HEK293T (cell line): ENCODE results near the gene NDP.

Experiments
- CTCF ChIA-PET: fragments of 350-600 bp; formaldehyde crosslinking; extraction: SDS; loops from one replicate; lab custom pipeline; 2021; ENCODE audit warnings: antibody characterized with exemption, inconsistent platforms; lab: Yijun Ruan, JAX
- POLR2A ChIA-PET: fragments of 350-600 bp; formaldehyde crosslinking; extraction: SDS; loops from one replicate; lab custom pipeline; 2020; ENCODE audit warnings: antibody characterized with exemption, inconsistent platforms; lab: Yijun Ruan, JAX
- DNase-seq: peaks from one replicate; pipeline ENCODE4 v3.0.0; 2012; ENCODE audit warnings: mixed read lengths; ENCODE audit errors: extremely low spot score
- ARNT ChIP-seq: fragments of 450-650 bp; IDR thresholded peaks from 2 replicates; pipeline ENCODE4 v1.6.1; 2017; ENCODE audit warnings: mild to moderate bottlenecking
- BHLHE40 ChIP-seq: fragments of 450-650 bp; IDR thresholded peaks from 2 replicates; pipeline ENCODE4 v1.6.1; 2016; ENCODE audit warnings: mild to moderate bottlenecking, moderate library complexity, borderline replicate concordance
- CTBP1 ChIP-seq: fragments of 450-650 bp; IDR thresholded peaks from 2 replicates; pipeline ENCODE4 v1.6.1; 2016; ENCODE audit warnings: borderline replicate concordance
- ELF4 ChIP-seq: fragments of 450-650 bp; IDR thresholded peaks from 2 replicates; pipeline ENCODE4 v1.6.1; 2017; ENCODE audit warnings: antibody characterized with exemption
- FOXA1 ChIP-seq: fragments of 450-650 bp; IDR thresholded peaks from 2 replicates; pipeline ENCODE4 v1.6.1; 2016; ENCODE audit warnings: mild to moderate bottlenecking
- FOXK2 ChIP-seq: fragments of 450-650 bp; IDR thresholded peaks from 2 replicates; pipeline ENCODE4 v1.6.1; 2016; ENCODE audit warnings: mild to moderate bottlenecking
- FOXM1 ChIP-seq: fragments of 450-650 bp; IDR thresholded peaks from 2 replicates; pipeline ENCODE4 v1.6.1; 2017; ENCODE audit warnings: mild to moderate bottlenecking, borderline replicate concordance
- HDGF ChIP-seq: fragments of 450-650 bp; IDR thresholded peaks from 2 replicates; pipeline ENCODE4 v1.6.1; 2017; ENCODE audit warnings: antibody characterized with exemption, borderline replicate concordance
- L3MBTL2 ChIP-seq: fragments of 450-650 bp; conservative IDR thresholded peaks from 2 replicates; pipeline ENCODE4 v1.6.1; 2016; ENCODE audit warnings: mild to moderate bottlenecking
- LEF1 ChIP-seq: fragments of 450-650 bp; IDR thresholded peaks from 2 replicates; pipeline ENCODE4 v1.6.1; 2017; ENCODE audit warnings: mild to moderate bottlenecking, borderline replicate concordance
- NFRKB ChIP-seq: fragments of 450-650 bp; IDR thresholded peaks from 2 replicates; pipeline ENCODE4 v1.6.1; 2016; ENCODE audit warnings: mild to moderate bottlenecking, moderate library complexity
- PKNOX1 ChIP-seq: fragments of 450-650 bp; IDR thresholded peaks from 2 replicates; pipeline ENCODE4 v1.6.1; 2016
- SP1 ChIP-seq: fragments of 450-650 bp; IDR thresholded peaks from 2 replicates; pipeline ENCODE4 v1.6.1; 2017
- SUZ12 ChIP-seq: fragments of 450-650 bp; IDR thresholded peaks from 2 replicates; pipeline ENCODE4 v1.6.1; 2016; ENCODE audit warnings: mild to moderate bottlenecking
- TARDBP ChIP-seq: fragments of 450-650 bp; IDR thresholded peaks from 2 replicates; pipeline ENCODE4 v1.6.1; 2016
- ZNF384 ChIP-seq: fragments of 450-650 bp; IDR thresholded peaks from 2 replicates; pipeline ENCODE4 v1.6.1; 2016

NDP gene

DNA sequence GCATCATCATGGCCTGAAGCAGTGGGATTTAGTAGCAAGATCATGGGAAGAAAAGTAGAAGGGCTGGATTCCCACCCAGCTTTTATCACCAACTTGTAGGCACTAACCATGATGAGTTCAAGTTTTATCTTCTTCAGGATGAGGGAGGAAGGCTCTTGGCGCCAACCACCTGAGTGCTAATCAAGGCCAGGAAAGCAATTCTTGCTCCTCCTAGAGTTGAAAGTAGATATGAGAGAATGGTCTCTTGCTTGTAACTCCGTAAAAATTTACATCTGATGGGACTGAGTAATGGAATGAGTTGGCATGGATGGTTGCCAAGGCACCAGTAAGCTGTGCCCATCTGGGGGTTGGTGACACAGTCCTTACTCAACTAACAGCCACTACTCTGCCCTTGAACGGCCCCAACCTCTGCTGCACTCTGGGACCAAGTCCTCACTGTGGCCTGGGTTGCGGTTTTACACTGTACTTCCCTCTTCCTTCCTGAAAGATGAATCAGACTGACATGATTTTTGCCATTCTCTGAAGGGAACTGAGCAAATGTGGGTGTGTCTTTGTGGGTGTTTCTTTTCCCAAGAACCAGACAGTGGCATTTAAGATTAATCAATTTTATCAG is 39.4 kb upstream of the NDP start:
- no peak for DNase-seq
- TF ChIP-seq LEF1 (no peak), ELF4 (no peak), FOXM1 (no peak), CTBP1 (no peak), SUZ12 (no peak), FOXA1 (no peak), ZNF384 (no peak), SP1 (no peak), TARDBP (no peak), ARNT (no peak), L3MBTL2 (no peak), PKNOX1 (no peak), BHLHE40 (no peak), HDGF (no peak), NFRKB (no peak), FOXK2 (no peak)
- CTCF ChIA-PET = no interaction called here
- POLR2A ChIA-PET = no interaction called here

DNA sequence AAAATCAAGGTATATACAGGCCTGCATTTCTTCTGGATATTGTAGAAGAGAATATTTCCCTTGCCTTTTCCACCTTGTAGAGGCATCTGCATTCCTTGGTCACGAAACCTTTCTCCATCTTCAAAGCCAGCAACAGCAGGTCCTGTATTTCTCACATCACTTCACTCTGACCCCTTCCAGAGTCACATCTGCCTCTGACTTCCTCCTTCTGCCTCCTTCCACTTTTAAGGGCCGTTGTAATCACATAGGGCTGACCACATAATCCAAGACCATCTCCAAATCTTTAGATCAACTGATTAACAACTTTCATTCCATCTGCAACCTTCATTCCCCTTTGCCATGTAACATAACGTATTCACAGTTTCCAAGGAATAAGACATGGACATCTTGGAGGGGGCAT is 38.3 kb upstream of the NDP start:
- POLR2A ChIA-PET = no interaction called here
- DNase-seq = no peak
- CTCF ChIA-PET = no interaction called here
- TF ChIP-seq FOXM1 (no peak), SP1 (no peak), FOXA1 (no peak), ZNF384 (no peak), HDGF (no peak), FOXK2 (no peak), TARDBP (no peak), PKNOX1 (no peak), NFRKB (no peak)

GRCh38 chrX:44010626-44011025 is 37.4 kb upstream of the NDP start:
- ChIA-PET CTCF (no interaction called here), POLR2A (no interaction called here)
- no peak for TF ChIP-seq BHLHE40
- TF ChIP-seq NFRKB = no peak
- no peak for TF ChIP-seq ZNF384
- no peak for TF ChIP-seq HDGF
- no peak for TF ChIP-seq ELF4
- no peak for TF ChIP-seq LEF1
- TF ChIP-seq SP1 = no peak
- TF ChIP-seq L3MBTL2 = no peak
- TF ChIP-seq CTBP1 = no peak
- no peak for TF ChIP-seq TARDBP
- TF ChIP-seq FOXK2 = no peak
- no peak for TF ChIP-seq FOXM1
- TF ChIP-seq ARNT = no peak
- no peak for TF ChIP-seq FOXA1
- TF ChIP-seq PKNOX1 = no peak
- TF ChIP-seq SUZ12 = no peak
- no peak for DNase-seq

DNA sequence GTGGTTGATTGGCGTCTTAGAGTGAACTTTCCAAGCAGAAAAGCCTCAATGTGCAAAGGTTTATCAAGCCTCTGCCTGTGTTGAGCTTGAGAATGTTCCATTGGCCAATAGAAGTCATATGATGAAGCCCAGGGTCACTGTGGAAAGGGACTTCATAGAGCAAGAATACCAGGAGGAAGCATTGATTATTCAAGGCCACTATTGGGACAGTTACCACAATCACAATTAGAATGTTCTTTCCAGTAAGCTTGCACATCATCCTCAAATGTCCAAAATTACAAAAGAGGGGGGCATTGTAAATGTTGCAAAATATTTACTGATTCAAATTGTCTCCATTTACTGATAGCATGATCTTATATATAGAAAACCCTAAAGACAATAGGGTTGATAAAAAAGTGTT is 32.9 kb upstream of the NDP start:
- TF ChIP-seq NFRKB (no peak), L3MBTL2 (no peak), ZNF384 (no peak), HDGF (no peak), SP1 (no peak), FOXM1 (no peak), BHLHE40 (no peak), ARNT (no peak), PKNOX1 (no peak), TARDBP (no peak)
- CTCF ChIA-PET = no interaction called here
- POLR2A ChIA-PET = no interaction called here

GRCh38 chrX:44003975-44004374 is 30.8 kb upstream of the NDP start:
- ChIA-PET POLR2A (no interaction called here), CTCF (no interaction called here)
- TF ChIP-seq FOXM1 = no peak
- no peak for TF ChIP-seq CTBP1
- no peak for TF ChIP-seq L3MBTL2
- TF ChIP-seq TARDBP = no peak
- TF ChIP-seq BHLHE40 = no peak
- TF ChIP-seq ELF4 = no peak
- no peak for TF ChIP-seq NFRKB
- TF ChIP-seq ZNF384 = no peak
- no peak for TF ChIP-seq ARNT
- no peak for TF ChIP-seq PKNOX1
- no peak for TF ChIP-seq LEF1
- TF ChIP-seq FOXA1 = no peak
- TF ChIP-seq FOXK2 = no peak
- no peak for TF ChIP-seq HDGF
- DNase-seq = no peak

More for the DNA sequence above, 32.9 kb upstream of the NDP start:
- DNase-seq = no peak
